Left ventricle myocardium inferior (tissue), 1 donor: ENCODE results near the gene BTBD16. TPM values are rescaled to one million over a fixed set of nuclear protein-coding genes. Genes with fewer than 3 reads are reported as not detected.

Source experiments
- DNase-seq: peaks from one replicate; pipeline ENCODE4 v3.0.0-alpha.2; 2020
- H3K27ac ChIP-seq: fragments of 200-600 bp; replicated peaks from 2 replicates; pipeline ENCODE4 v1.8.0; 2021
- H3K27me3 ChIP-seq: fragments of 200-600 bp; 2 replicates; pipeline ENCODE4 v1.8.0; 2021; ENCODE audit warnings: low read depth
- H3K36me3 ChIP-seq: fragments of 200-600 bp; 2 replicates; pipeline ENCODE4 v1.8.0; 2021
- H3K4me1 ChIP-seq: fragments of 200-600 bp; 2 replicates; pipeline ENCODE4 v1.8.0; 2021
- H3K4me3 ChIP-seq: fragments of 200-600 bp; 2 replicates; pipeline ENCODE4 v1.8.0; 2021; ENCODE audit warnings: mild to moderate bottlenecking, moderate library complexity
- H3K9me3 ChIP-seq: fragments of 200-600 bp; replicated peaks from 2 replicates; pipeline ENCODE4 v1.8.0; 2021
- intact Hi-C: fragments of 100-400 bp; cut with micrococcal nuclease; formaldehyde crosslinking; loops from one replicate; pipeline ENCODE4 v1.11.0; 2022
- total RNA-seq: library from RNA; stranded (reverse); fragmentation: NEBNext Ultra II Directional; extraction: Animal tissue kit (Norgen Biotek cat#: 25700); gene quantifications from one replicate; pipeline ENCODE4 v1.2.1, GENCODE V29; 2021
- TF ChIP-seq, protein P1 (sequence below): fragments of 200-600 bp; IDR thresholded peaks from 2 replicates; pipeline ENCODE4 v1.8.0; 2021; ENCODE audit warnings: antibody characterized with exemption, mild to moderate bottlenecking, borderline replicate concordance
- donor health status: DM: no; HTN: yes; CAD: no; lungs with severe emphysema.

The BTBD16 gene
- total RNA-seq, 1 donor from 2014 or later = not detected

DNA sequence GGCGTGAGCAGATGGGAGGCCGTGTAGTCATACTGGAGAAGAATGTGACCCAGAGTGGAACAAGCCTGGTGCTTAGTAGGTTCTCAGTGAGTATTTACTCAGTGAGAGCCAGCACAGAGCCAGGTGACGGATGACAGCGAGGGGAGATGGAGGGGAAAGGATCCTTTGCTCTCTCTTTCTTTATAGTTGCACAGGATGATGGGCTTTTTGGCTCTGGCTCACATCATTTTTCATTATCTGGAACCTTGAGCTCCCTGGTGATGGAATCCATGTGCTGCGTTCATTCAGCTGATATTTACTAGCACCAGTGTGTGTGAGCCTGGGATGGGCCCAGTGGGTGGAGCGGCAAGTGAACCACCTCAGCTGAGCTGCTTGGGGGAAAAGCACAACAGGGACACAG lies 17.2 kb downstream of the BTBD16 start:
- no peaks in the 10 kb centered on the region for H3K27me3 ChIP-seq
- DNase-seq = no peak
- no peak overlapping the region for H3K4me3 ChIP-seq
- peaks cover 22% of the 10 kb centered on the region for H3K4me1 ChIP-seq
- intact Hi-C loops = no loop called here
- no peaks in the 10 kb centered on the region for H3K36me3 ChIP-seq
- no peaks in the 10 kb centered on the region for H3K9me3 ChIP-seq
- TF ChIP-seq, protein P1, sequence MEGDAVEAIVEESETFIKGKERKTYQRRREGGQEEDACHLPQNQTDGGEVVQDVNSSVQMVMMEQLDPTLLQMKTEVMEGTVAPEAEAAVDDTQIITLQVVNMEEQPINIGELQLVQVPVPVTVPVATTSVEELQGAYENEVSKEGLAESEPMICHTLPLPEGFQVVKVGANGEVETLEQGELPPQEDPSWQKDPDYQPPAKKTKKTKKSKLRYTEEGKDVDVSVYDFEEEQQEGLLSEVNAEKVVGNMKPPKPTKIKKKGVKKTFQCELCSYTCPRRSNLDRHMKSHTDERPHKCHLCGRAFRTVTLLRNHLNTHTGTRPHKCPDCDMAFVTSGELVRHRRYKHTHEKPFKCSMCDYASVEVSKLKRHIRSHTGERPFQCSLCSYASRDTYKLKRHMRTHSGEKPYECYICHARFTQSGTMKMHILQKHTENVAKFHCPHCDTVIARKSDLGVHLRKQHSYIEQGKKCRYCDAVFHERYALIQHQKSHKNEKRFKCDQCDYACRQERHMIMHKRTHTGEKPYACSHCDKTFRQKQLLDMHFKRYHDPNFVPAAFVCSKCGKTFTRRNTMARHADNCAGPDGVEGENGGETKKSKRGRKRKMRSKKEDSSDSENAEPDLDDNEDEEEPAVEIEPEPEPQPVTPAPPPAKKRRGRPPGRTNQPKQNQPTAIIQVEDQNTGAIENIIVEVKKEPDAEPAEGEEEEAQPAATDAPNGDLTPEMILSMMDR = no peak
- H3K27ac ChIP-seq = no peak overlapping the region

DNA sequence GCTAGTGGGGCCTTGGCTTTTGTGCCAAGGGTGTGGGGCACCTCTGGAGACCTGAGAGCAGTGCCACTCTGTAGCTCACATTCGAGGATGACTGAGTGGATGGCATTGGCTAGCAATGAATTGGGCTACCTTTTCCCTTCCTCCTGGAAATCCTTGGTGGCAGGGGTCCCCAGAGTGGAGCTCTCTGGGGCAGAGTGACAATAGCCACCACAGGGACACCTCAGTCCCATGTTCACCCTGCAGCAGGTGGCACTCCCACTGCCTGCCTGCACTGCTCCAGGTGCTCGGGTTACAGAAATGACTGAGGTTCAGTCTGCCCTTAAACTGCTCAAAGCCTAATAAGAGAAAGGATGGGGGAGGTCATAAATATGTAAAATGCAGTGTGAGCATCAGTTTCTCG lies 17.8 kb downstream of the BTBD16 start:
- Histone ChIP-seq H3K36me3 (no peaks in the 10 kb centered on the region), H3K27me3 (no peaks in the 10 kb centered on the region), H3K4me3 (no peak overlapping the region), H3K27ac (no peak overlapping the region), H3K9me3 (no peaks in the 10 kb centered on the region), H3K4me1 (peaks cover 22% of the 10 kb centered on the region)
- DNase-seq = no peak
- intact Hi-C loops = no loop called here
- TF ChIP-seq, protein P1 = no peak

DNA sequence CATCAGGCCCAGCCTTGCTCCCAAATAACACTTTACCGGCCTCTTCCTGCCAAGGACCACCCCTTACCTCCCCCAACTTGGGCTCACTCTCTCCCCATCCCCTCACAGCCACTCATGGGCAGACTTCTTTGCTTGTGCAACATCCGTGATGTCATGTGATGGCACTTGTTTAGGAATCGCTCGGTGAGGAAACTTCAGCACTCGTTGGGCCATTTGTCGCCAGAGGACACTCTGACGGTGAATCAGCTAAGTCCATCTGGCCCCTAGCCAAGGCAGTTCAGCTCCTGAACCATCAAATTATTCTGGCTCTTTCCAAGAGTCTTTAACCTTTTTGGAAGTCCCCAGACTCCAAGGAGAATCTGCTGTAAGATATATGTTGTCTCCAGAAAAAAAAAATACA lies 19.2 kb downstream of the BTBD16 start:
- intact Hi-C loops = no loop called here
- TF ChIP-seq, protein P1 = no peak
- Histone ChIP-seq H3K4me3 (no peak overlapping the region), H3K36me3 (no peaks in the 10 kb centered on the region), H3K9me3 (no peaks in the 10 kb centered on the region), H3K27ac (no peak overlapping the region), H3K27me3 (no peaks in the 10 kb centered on the region), H3K4me1 (peaks cover 22% of the 10 kb centered on the region)
- DNase-seq = no peak

DNA sequence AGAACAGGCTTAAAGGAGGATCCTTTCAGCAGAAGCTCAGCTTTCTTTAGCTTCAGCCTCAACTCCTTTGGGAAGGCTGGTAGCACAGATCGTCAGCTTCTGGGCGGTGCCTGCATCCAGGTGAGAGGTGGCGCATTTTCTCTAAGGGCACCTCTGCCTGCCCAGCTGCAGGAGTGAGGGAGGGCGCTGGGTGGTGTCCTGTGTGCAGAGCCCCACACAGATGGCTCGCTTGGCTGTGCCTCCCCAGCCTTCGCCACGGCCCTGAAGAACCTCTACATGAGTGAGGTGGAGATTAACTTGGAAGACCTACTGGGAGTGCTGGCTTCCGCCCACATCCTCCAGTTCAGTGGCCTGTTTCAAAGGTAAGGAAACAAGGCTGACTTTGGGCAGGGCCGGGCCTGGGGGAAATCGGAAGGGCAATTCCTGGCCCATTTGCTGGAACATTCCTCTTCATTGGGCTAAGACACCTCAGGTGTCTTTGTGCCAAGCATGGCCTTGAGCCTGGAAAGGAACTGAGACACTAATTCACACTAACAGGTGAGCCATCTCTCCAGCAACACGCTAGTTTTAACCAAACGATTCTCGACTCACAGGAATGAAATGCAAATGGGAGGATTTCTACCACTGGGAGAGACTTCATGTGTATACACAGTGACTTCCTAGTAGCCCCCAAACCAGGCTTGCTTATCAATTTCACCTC lies 19.9 kb downstream of the BTBD16 start:
- intact Hi-C loops = no loop called here
- Histone ChIP-seq H3K4me1 (peaks cover 22% of the 10 kb centered on the region), H3K9me3 (no peaks in the 10 kb centered on the region), H3K27me3 (no peaks in the 10 kb centered on the region), H3K4me3 (no peak overlapping the region), H3K36me3 (no peaks in the 10 kb centered on the region), H3K27ac (no peak overlapping the region)
- DNase-seq = no peak
- TF ChIP-seq, protein P1 = no peak

DNA sequence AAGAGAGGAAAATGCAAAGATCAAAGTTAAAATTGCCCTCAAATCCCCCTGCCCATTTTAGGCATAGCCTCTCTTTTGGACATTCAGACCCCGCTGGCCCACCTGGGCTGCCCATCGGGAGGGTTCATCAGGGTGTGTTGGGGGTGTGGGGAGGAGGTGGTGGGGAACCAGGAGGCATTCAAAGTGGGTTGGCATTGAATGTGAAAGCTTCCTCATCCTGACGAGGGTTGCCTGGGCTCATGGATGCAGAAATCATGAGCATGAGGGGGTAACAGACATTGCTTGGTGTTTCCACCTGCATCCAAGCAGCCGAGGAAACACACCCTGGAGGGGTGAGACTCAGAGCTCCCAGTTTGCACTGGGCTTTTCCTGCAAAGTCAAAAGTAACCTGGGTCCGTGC lies 20.6 kb downstream of the BTBD16 start:
- H3K27me3 ChIP-seq = no peaks in the 10 kb centered on the region
- H3K27ac ChIP-seq = no peak overlapping the region
- peaks cover 17% of the 10 kb centered on the region for H3K4me1 ChIP-seq
- intact Hi-C loops = no loop called here
- no peaks in the 10 kb centered on the region for H3K36me3 ChIP-seq
- no peak for DNase-seq
- H3K9me3 ChIP-seq = no peaks in the 10 kb centered on the region
- no peak overlapping the region for H3K4me3 ChIP-seq
- TF ChIP-seq, protein P1 = no peak
